ENCODE measurements around the gene PREP. TPM values are rescaled to one million over a fixed set of nuclear protein-coding genes. Genes with fewer than 3 reads are reported as not detected.

Gene PREP
- total RNA-seq, 1 donor, result 19.0 TPM

GRCh38 chr6:105331927-105332326 is 71.0 kb downstream of the PREP start:
- DNase-seq (ENCODE audit: low read depth), result no peak

GRCh38 chr6:105330913-105331312 is 72.0 kb downstream of the PREP start:
- no peak for TF ChIP-seq CTCF (IDR thresholded peaks at IDR 0.05; ENCODE audit: insufficient read depth, low read depth, low read length)
- DNase-seq (ENCODE audit: low read depth), result no peak
- H3K4me3 ChIP-seq (ENCODE audit: low read depth, low read length), result no peak overlapping the region

More at GRCh38 chr6:105331927-105332326, 71.0 kb downstream of the PREP start:
- H3K4me3 ChIP-seq (ENCODE audit: low read depth, low read length), result no peak overlapping the region
- TF ChIP-seq CTCF (IDR thresholded peaks at IDR 0.05; ENCODE audit: insufficient read depth, low read depth, low read length), result no peak

- TF ChIP-seq CTCF (IDR thresholded peaks at IDR 0.05; ENCODE audit: insufficient read depth, low read depth, low read length), result no peak
- no peak for DNase-seq (ENCODE audit: low read depth)
- H3K4me3 ChIP-seq (ENCODE audit: low read depth, low read length), result no peak overlapping the region
Measured at GRCh38 chr6:105330364-105330763, 72.5 kb downstream of the PREP start.

- DNase-seq (ENCODE audit: low read depth), result peak; percentile 38
- H3K4me3 ChIP-seq (ENCODE audit: low read depth, low read length), result no peak overlapping the region
- no peak for TF ChIP-seq CTCF (IDR thresholded peaks at IDR 0.05; ENCODE audit: insufficient read depth, low read depth, low read length)
Measured at GRCh38 chr6:105326833-105327770, 75.8 kb downstream of the PREP start.

GRCh38 chr6:105326216-105326615 is 76.7 kb downstream of the PREP start:
- DNase-seq (ENCODE audit: low read depth), result peak; percentile 55
- H3K4me3 ChIP-seq (ENCODE audit: low read depth, low read length), result no peak overlapping the region
- no peak for TF ChIP-seq CTCF (IDR thresholded peaks at IDR 0.05; ENCODE audit: insufficient read depth, low read depth, low read length)

GRCh38 chr6:105324386-105324950 is 78.4 kb downstream of the PREP start:
- H3K4me3 ChIP-seq (ENCODE audit: low read depth, low read length), result no peak overlapping the region
- DNase-seq (ENCODE audit: low read depth), result peak; percentile 36
- TF ChIP-seq CTCF (IDR thresholded peaks at IDR 0.05; ENCODE audit: insufficient read depth, low read depth, low read length), result no peak

Data from fibroblast of villous mesenchyme (primary cell).